ENCODE data around the gene LDB2. TPM values are rescaled to one million over a fixed set of nuclear protein-coding genes. Genes with fewer than 3 reads are reported as not detected.

LDB2 gene
- total and polyA plus RNA-seq, 2 donors (not counting 3 experiments of a cell fraction or from before 2014, with no cell fraction given) = 127 to 223 TPM

DNA sequence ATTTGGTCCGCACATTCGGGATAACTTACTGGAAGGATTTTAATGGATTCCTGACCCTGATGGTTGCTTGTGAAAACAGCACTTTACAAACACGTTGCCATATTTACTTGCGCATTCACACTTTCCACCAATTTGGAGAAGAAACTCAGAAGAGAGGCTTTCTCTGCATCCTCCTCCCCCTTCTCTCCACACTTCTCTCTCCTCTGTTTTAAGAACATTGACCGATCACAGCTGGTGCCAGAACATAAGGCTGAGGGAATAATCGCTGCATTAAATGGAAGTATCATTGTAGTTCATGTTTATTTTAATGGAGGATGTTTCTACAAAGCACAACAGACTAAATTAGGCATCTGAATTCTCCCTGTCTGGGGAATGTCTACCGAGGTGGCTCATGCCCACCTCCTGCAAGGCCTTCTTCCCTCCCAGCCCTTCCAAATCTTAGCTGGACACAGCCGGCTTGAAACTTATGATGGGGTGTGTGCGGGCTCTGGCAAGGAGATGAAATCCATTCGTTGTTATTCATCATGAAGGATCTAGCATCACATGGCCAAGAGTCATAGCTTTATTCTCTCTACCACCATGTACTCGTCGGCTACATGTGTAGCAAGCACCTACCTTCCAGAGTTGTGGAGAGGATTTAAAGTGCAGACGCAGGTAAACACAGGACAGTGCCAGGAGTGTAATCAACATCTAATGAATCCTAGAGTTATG, 204.1 kb downstream of the LDB2 start:
- Histone ChIP-seq H4K20me1 (replicated peaks; ENCODE audit: control insufficient read depth, extremely low read depth, insufficient read depth, low read length) (no peaks in the 10 kb centered on the region), H3K9ac (replicated peaks; ENCODE audit: extremely low read depth, insufficient read depth, low read length) (no peak overlapping the region), H3K4me1 (ENCODE audit: control insufficient read depth, extremely low read depth, insufficient read depth, low read length) (no peaks in the 10 kb centered on the region), H2AFZ (ENCODE audit: low read depth, low read length) (no peak overlapping the region), H3K27me3 (ENCODE audit: control insufficient read depth in 2 of 2, insufficient read depth in 2 of 2, low read length in 2 of 2) (no peaks in the 10 kb centered on the region), H3K4me3 (replicated peaks in 1 of 3; ENCODE audit: insufficient read depth in 1 of 3, low read depth in 1 of 3, low read length in 3 of 3) (no peak overlapping the region), H3K9me3 (replicated peaks; ENCODE audit: control insufficient read depth, insufficient read depth, low read length) (no peaks in the 10 kb centered on the region), H3K9me1 (replicated peaks; ENCODE audit: control insufficient read depth, extremely low read depth, insufficient read depth, low read length) (no peaks in the 10 kb centered on the region), H3K27ac (ENCODE audit: insufficient read depth, low read depth, low read length) (no peak overlapping the region), H3K79me2 (ENCODE audit: control insufficient read depth, insufficient read depth, low read length) (no peaks in the 10 kb centered on the region), H3K36me3 (ENCODE audit: control insufficient read depth in 2 of 2, extremely low read depth in 1 of 2, insufficient read depth in 2 of 2, low read length in 2 of 2) (peaks cover 0 to 4% of the 10 kb centered on the region in 2 experiments), H3K4me2 (ENCODE audit: insufficient read depth, low read length) (no peak overlapping the region)
- intact Hi-C loops (cut with micrococcal nuclease) (no loop called here), dilution Hi-C loops (cut with MboI; ENCODE audit: extremely low pct_ligation_motif_present, low sequenced_read_pairs) (no loop called here)
- FAIRE-seq = no peak
- ChIA-PET CTCF (no interaction called here), POLR2A (no interaction called here)
- TF ChIP-seq POLR2A (IDR thresholded peaks at IDR 0.05; ENCODE audit: low read depth, low read length) (no peak), POLR2AphosphoS5 (IDR thresholded peaks at IDR 0.05; ENCODE audit: insufficient read depth, low read depth, low read length) (no peak), JUN (IDR thresholded peaks at IDR 0.05; ENCODE audit: borderline replicate concordance, insufficient read depth, insufficient read length, low read depth) (no peak), GATA2 (IDR thresholded peaks at IDR 0.05; ENCODE audit: insufficient read depth, insufficient read length, low read depth, low read length) (no peak), FOS (IDR thresholded peaks at IDR 0.05; ENCODE audit: borderline replicate concordance, insufficient read depth, low read length) (no peak), EZH2 (IDR thresholded peaks at IDR 0.05; ENCODE audit: borderline replicate concordance, low read depth, low read length, severe bottlenecking) (no peak), MYC (IDR thresholded peaks at IDR 0.05; ENCODE audit: low read depth, low read length) (no peak)
- TF ChIP-seq, protein P1, sequence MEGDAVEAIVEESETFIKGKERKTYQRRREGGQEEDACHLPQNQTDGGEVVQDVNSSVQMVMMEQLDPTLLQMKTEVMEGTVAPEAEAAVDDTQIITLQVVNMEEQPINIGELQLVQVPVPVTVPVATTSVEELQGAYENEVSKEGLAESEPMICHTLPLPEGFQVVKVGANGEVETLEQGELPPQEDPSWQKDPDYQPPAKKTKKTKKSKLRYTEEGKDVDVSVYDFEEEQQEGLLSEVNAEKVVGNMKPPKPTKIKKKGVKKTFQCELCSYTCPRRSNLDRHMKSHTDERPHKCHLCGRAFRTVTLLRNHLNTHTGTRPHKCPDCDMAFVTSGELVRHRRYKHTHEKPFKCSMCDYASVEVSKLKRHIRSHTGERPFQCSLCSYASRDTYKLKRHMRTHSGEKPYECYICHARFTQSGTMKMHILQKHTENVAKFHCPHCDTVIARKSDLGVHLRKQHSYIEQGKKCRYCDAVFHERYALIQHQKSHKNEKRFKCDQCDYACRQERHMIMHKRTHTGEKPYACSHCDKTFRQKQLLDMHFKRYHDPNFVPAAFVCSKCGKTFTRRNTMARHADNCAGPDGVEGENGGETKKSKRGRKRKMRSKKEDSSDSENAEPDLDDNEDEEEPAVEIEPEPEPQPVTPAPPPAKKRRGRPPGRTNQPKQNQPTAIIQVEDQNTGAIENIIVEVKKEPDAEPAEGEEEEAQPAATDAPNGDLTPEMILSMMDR (IDR thresholded peaks at IDR 0.05; ENCODE audit: extremely low read depth in 1 of 2, insufficient read depth in 1 of 2, low read depth in 1 of 2, low read length in 2 of 2) = no peak
- TF ChIP-seq, protein P2, sequence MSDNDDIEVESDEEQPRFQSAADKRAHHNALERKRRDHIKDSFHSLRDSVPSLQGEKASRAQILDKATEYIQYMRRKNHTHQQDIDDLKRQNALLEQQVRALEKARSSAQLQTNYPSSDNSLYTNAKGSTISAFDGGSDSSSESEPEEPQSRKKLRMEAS (IDR thresholded peaks at IDR 0.05; ENCODE audit: insufficient read depth, insufficient read length) = no peak
- DNase-seq (ENCODE audit: low read depth, low spot score) = no peak
- no TSS peak for BruUV-seq (replicated peaks)
